Gastrocnemius medialis (tissue), 4 donors: ENCODE measurements around the gene NT5DC2.

Experiments
- POLR2A ChIP-seq, 2 donors: fragments of 450-650 bp; IDR thresholded peaks; one replicate each; pipeline ENCODE4 v1.6.1; 2017; ENCODE audit warnings: antibody characterized with exemption in 2 of 2, mild to moderate bottlenecking in 2 of 2, moderate library complexity in 2 of 2
- TF ChIP-seq, protein P1 (sequence below), 5 experiments: fragments of 450-650 bp in 3 of 5; fragments of 200-600 bp in 2 of 5; sonication (generic) in 2 of 5; IDR thresholded peaks in 4 of 5; conservative IDR thresholded peaks in 1 of 5; 1 replicate in 4 of 5; 2 replicates in 1 of 5; pipeline ENCODE4 v1.5.1; 2016 to 2019; ENCODE audit warnings: antibody characterized with exemption in 5 of 5, mild to moderate bottlenecking in 3 of 5, moderate library complexity in 3 of 5

DNA sequence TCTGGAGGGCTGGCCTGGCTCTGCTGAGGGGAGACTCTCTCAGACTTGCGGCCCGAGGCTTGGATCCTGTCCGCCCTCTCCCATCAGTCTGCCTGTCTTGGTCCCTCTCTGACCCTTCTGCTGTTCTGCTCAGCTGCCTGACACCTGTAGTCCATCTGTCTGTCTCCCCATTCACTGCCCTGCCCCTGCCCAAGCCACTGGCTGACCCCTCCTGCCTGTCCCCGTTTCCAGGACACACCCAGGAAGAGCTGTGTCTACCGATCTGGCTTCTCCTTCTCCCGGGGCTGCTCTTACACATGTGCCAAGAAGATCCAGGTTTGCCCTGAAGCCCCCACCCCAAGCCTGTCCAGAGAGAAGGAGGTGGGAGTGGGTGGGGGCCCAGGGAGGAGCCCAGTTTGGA is 18.5 kb downstream of the NT5DC2 start:
- TF ChIP-seq, protein P1, sequence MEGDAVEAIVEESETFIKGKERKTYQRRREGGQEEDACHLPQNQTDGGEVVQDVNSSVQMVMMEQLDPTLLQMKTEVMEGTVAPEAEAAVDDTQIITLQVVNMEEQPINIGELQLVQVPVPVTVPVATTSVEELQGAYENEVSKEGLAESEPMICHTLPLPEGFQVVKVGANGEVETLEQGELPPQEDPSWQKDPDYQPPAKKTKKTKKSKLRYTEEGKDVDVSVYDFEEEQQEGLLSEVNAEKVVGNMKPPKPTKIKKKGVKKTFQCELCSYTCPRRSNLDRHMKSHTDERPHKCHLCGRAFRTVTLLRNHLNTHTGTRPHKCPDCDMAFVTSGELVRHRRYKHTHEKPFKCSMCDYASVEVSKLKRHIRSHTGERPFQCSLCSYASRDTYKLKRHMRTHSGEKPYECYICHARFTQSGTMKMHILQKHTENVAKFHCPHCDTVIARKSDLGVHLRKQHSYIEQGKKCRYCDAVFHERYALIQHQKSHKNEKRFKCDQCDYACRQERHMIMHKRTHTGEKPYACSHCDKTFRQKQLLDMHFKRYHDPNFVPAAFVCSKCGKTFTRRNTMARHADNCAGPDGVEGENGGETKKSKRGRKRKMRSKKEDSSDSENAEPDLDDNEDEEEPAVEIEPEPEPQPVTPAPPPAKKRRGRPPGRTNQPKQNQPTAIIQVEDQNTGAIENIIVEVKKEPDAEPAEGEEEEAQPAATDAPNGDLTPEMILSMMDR (IDR thresholded peaks at IDR 0.05 in 4 of 5, conservative IDR thresholded peaks at IDR 0.05 in 1 of 5): no peak
- no peak for TF ChIP-seq POLR2A (IDR thresholded peaks at IDR 0.05)
